K562 (cell line): Measurements from ENCODE around the gene AP3S1. TPM values are rescaled to one million over a fixed set of nuclear protein-coding genes. Genes with fewer than 3 reads are reported as not detected.

Experiments
- ATAC-seq: fragments of 200-7000 bp; cut with Tn5 transposase; 3 replicates; pipeline ENCODE4 v1.9.1; 2020; ENCODE audit warnings: moderate library complexity
- BruUV-seq: library from RNA; stranded (reverse); fragments of 400-500 nt; replicated peaks from 2 replicates; lab custom pipeline; 2021; lab: Mats Ljungman, UMichigan
- CTCF ChIA-PET: fragments of 300-600 bp; formaldehyde crosslinking; extraction: SDS; loops from one replicate; lab custom pipeline; 2021; ENCODE audit warnings: low intra/inter-chr PET ratio; lab: Yijun Ruan, JAX
- POLR2A ChIA-PET: fragments of 300-600, 350-650 bp; sonication (Branson Sonifier 250); formaldehyde crosslinking; extraction: SDS; loops from one replicate; lab custom pipeline; 2021; ENCODE audit warnings: antibody characterized with exemption, inconsistent platforms; lab: Yijun Ruan, JAX
- DNase-seq, 4 experiments: peaks; one replicate each; pipeline versions ENCODE4 v3.0.0 to v3.0.0-alpha.2; 2011 to 2018; ENCODE audit warnings: low spot score in 3 of 4, mixed read lengths in 3 of 4; ENCODE audit errors: extremely low read depth in 1 of 4
- FAIRE-seq: peaks from 2 replicates; lab custom pipeline; 2011; peaks lifted over from hg19 to GRCh38; lab: Jason Lieb, UNC
- H2AFZ ChIP-seq: 2 replicates; pipeline ENCODE4 v1.6.0; 2011; ENCODE audit warnings: low read depth, low read length, control low read depth, inconsistent platforms
- H3K27ac ChIP-seq: fragments of 200-600 bp; 3 replicates; pipeline ENCODE4 v1.8.0; 2011; ENCODE audit warnings: low read depth, mild to moderate bottlenecking, control low read depth, inconsistent platforms, low read length, moderate library complexity, mixed read lengths; ENCODE audit errors: extremely low read depth
- H3K27me3 ChIP-seq, 2 experiments: fragments of 300-600 bp in 1 of 2; 2 replicates in 1 of 2; 3 replicates in 1 of 2; pipeline versions ENCODE4 v1.6.0 to v1.8.0; 2011; ENCODE audit warnings: inconsistent platforms in 2 of 2, low read length in 2 of 2, mild to moderate bottlenecking in 1 of 2, mixed read lengths in 1 of 2, moderate library complexity in 1 of 2; ENCODE audit not compliant: control insufficient read depth in 2 of 2, insufficient read depth in 2 of 2
- H3K36me3 ChIP-seq: fragments of 300-600 bp; 3 replicates; pipeline ENCODE4 v1.8.0; 2011; ENCODE audit warnings: mild to moderate bottlenecking, low read length, inconsistent platforms; ENCODE audit not compliant: control insufficient read depth, insufficient read depth
- H3K4me1 ChIP-seq, 2 experiments: fragments of 200-600 bp in 1 of 2; replicated peaks in 1 of 2; 2 replicates in 1 of 2; 3 replicates in 1 of 2; pipeline versions ENCODE4 v1.5.1 to v1.8.0; 2011; ENCODE audit warnings: inconsistent platforms in 2 of 2, low read length in 2 of 2, mild to moderate bottlenecking in 1 of 2, mixed read lengths in 1 of 2, moderate library complexity in 1 of 2; ENCODE audit not compliant: control insufficient read depth in 2 of 2, insufficient read depth in 2 of 2
- H3K4me2 ChIP-seq: 2 replicates; pipeline ENCODE4 v1.6.1; 2011; ENCODE audit warnings: low read length, control low read depth, inconsistent platforms, mixed read lengths; ENCODE audit not compliant: insufficient read depth
- H3K4me3 ChIP-seq: fragments of 200-600 bp; sonication (generic), shearing (Covaris generic); 2 replicates; pipeline ENCODE4 v1.5.1; 2016; ENCODE audit warnings: control low read depth, inconsistent platforms
- H3K79me2 ChIP-seq: fragments of 200-600 bp; 3 replicates; pipeline ENCODE4 v1.8.0; 2011; ENCODE audit warnings: low read length, inconsistent platforms; ENCODE audit not compliant: control insufficient read depth, insufficient read depth
- H3K9ac ChIP-seq, 2 experiments: 2 replicates each; pipeline versions ENCODE4 v1.6.0 to v1.6.1; 2011; ENCODE audit warnings: low read depth in 2 of 2, low read length in 2 of 2, control low read depth in 1 of 2, inconsistent platforms in 1 of 2, mild to moderate bottlenecking in 1 of 2, mixed read lengths in 1 of 2; ENCODE audit not compliant: insufficient read depth in 1 of 2
- H3K9me1 ChIP-seq: one replicate; pipeline ENCODE4 v1.6.0; 2011; ENCODE audit warnings: inconsistent platforms, mild to moderate bottlenecking, low read length, moderate library complexity; ENCODE audit not compliant: control insufficient read depth, insufficient read depth
- H3K9me3 ChIP-seq: replicated peaks from 2 replicates; pipeline ENCODE4 v1.5.1; 2011; ENCODE audit warnings: low read depth, low read length, inconsistent platforms; ENCODE audit not compliant: control insufficient read depth, insufficient read depth
- H4K20me1 ChIP-seq: replicated peaks from 2 replicates; pipeline ENCODE4 v1.6.1; 2011; ENCODE audit warnings: low read length, inconsistent platforms, mixed read lengths; ENCODE audit not compliant: control insufficient read depth, insufficient read depth
- CC2D1A ChIP-seq: fragments of 450-650 bp; IDR thresholded peaks from 2 replicates; pipeline ENCODE4 v1.6.1; 2017; ENCODE audit warnings: mild to moderate bottlenecking
- ELF2 ChIP-seq: fragments of 250-450 bp; sonication (Bioruptor Pico); IDR thresholded peaks from 2 replicates; pipeline ENCODE4 v1.5.0; 2021; ENCODE audit warnings: mild to moderate bottlenecking
- FOXM1 ChIP-seq, 2 experiments: fragments of 450-650 bp in 1 of 2; sonication (generic) in 1 of 2; formaldehyde crosslinking in 1 of 2; IDR thresholded peaks; 2 replicates each; pipeline versions ENCODE4 v1.6.1 to v1.9.0; 2017 to 2022; ENCODE audit warnings: low read depth in 2 of 2, mild to moderate bottlenecking in 2 of 2, missing genetic modification reagents in 1 of 2, moderate library complexity in 1 of 2
- GATAD2B ChIP-seq: fragments of 450-650 bp; IDR thresholded peaks from 2 replicates; pipeline ENCODE4 v1.6.1; 2017; ENCODE audit warnings: mild to moderate bottlenecking, borderline replicate concordance
- NBN ChIP-seq: fragments of 450-650 bp; IDR thresholded peaks from 2 replicates; pipeline ENCODE4 v1.6.1; 2016; ENCODE audit warnings: low read depth, mild to moderate bottlenecking
- PCBP2 ChIP-seq: fragments of 200-400 bp; formaldehyde crosslinking; IDR thresholded peaks from 2 replicates; pipeline ENCODE4 v1.6.1; 2018; ENCODE audit warnings: low read length, low read depth, mild to moderate bottlenecking, moderate library complexity; ENCODE audit not compliant: poor library complexity, severe bottlenecking
- PTBP1 ChIP-seq: fragments of 200-400 bp; formaldehyde crosslinking; IDR thresholded peaks from 2 replicates; pipeline ENCODE4 v1.6.1; 2017; ENCODE audit warnings: low read depth, low read length
- SRSF3 ChIP-seq: fragments of 200-400 bp; formaldehyde crosslinking; IDR thresholded peaks from 2 replicates; pipeline ENCODE4 v1.6.1; 2016; ENCODE audit warnings: mild to moderate bottlenecking, low read length, moderate library complexity; ENCODE audit not compliant: insufficient read depth
- ZC3H11A ChIP-seq: IDR thresholded peaks from 2 replicates; pipeline ENCODE4 v1.6.1; 2012; ENCODE audit warnings: low read depth, low read length, improper control_type of control experiment
- ZNF436 ChIP-seq: fragments of 250-450, 450-650 bp; sonication (Bioruptor Pico); formaldehyde crosslinking; IDR thresholded peaks from 2 replicates; pipeline ENCODE4 v1.7.0; 2020; ENCODE audit warnings: mild to moderate bottlenecking
- ZNF445 ChIP-seq: fragments of 250-450 bp; sonication (Bioruptor Pico); IDR thresholded peaks from 2 replicates; pipeline ENCODE4 v1.4.0; 2020; ENCODE audit warnings: low read depth, mild to moderate bottlenecking, moderate library complexity
- ZNF778 ChIP-seq: fragments of 450-650 bp; formaldehyde crosslinking; IDR thresholded peaks from 2 replicates; pipeline ENCODE4 v1.4.0; 2020; ENCODE audit warnings: mild to moderate bottlenecking, moderate library complexity
- WGBS: fragments of 100-300 bp; shearing (Covaris generic); methylation state at CpG from one replicate; pipeline ENCODE4 v1.1.6; 2016; ENCODE audit warnings: low coverage, mixed read lengths; ENCODE audit not compliant: insufficient coverage; ENCODE audit errors: missing lambda C conversion rate; 5-methylcytosine and 5-hydroxymethylcytosine counted together
- in situ Hi-C: fragments of 300-500 bp; cut with MboI; formaldehyde crosslinking; loops from 4 replicates; pipeline ENCODE4 v1.15.0; 2018; ENCODE audit warnings: inconsistent platforms, mixed read lengths
- intact Hi-C: fragments of 100-400 bp; cut with micrococcal nuclease; formaldehyde crosslinking; loops from 2 replicates; pipeline ENCODE4 v1.14.2; 2022
- polyA plus RNA-seq, 8 experiments: library from polyadenylated mRNA; depleted of rRNA in 4 of 8; stranded (reverse) in 5 of 8; unstranded in 3 of 8; fragments of >200 nt; fragmentation: Nextera tagmentation in 2 of 8; fragmentation: Illumina TruSeq in 1 of 8; extraction: Ambion mirVana in 2 of 8; extraction: Trizol in 1 of 8; gene quantifications; 2 replicates each; pipeline versions ENCODE4 v1.2.1 to v1.2.3, GENCODE V29; 2011 to 2014; ENCODE audit warnings: inconsistent platforms in 1 of 8, missing spikeins in 1 of 8
- total RNA-seq, 7 experiments: library from RNA; depleted of rRNA in 6 of 7; stranded (reverse); fragments of >200 nt in 6 of 7; fragmentation: Illumina TruSeq in 2 of 7; extraction: Trizol in 2 of 7; gene quantifications; 2 replicates each; pipeline versions ENCODE4 v1.2.1 to v1.2.3, GENCODE V29; 2011 to 2021; ENCODE audit warnings: low replicate concordance in 1 of 7
- TF ChIP-seq, protein P1 (sequence below): fragments of 450-650 bp; IDR thresholded peaks from 2 replicates; pipeline ENCODE4 v1.6.1; 2016; ENCODE audit warnings: low read depth, mild to moderate bottlenecking, moderate library complexity
- TF ChIP-seq, protein P2 (sequence below): fragments of 250-450 bp; sonication (Bioruptor Pico); IDR thresholded peaks from 2 replicates; pipeline ENCODE4 v1.9.0; 2021; ENCODE audit warnings: mild to moderate bottlenecking
- TF ChIP-seq, protein P3 (sequence below): fragments of 250-450 bp; sonication (Bioruptor Pico); IDR thresholded peaks from 2 replicates; pipeline ENCODE4 v1.8.0; 2021; ENCODE audit warnings: borderline replicate concordance, mild to moderate bottlenecking, moderate library complexity; ENCODE audit not compliant: poor library complexity, severe bottlenecking
- TF ChIP-seq, protein P4 (sequence below): fragments of 250-450 bp; sonication (Bioruptor Pico); IDR thresholded peaks from 2 replicates; pipeline ENCODE4 v1.4.0; 2020; ENCODE audit warnings: mild to moderate bottlenecking
- TF ChIP-seq, protein P5 (sequence below): fragments of 450-650 bp; IDR thresholded peaks from 2 replicates; pipeline ENCODE4 v1.6.1; 2016; ENCODE audit warnings: missing biosample characterization, missing genetic modification characterization

The AP3S1 gene
- total and polyA plus RNA-seq, 9 of the 15 experiments (the other 6 are each of a cell fraction or from before 2014, with no cell fraction given) = 46.1 to 106 (median 67.3) TPM

DNA sequence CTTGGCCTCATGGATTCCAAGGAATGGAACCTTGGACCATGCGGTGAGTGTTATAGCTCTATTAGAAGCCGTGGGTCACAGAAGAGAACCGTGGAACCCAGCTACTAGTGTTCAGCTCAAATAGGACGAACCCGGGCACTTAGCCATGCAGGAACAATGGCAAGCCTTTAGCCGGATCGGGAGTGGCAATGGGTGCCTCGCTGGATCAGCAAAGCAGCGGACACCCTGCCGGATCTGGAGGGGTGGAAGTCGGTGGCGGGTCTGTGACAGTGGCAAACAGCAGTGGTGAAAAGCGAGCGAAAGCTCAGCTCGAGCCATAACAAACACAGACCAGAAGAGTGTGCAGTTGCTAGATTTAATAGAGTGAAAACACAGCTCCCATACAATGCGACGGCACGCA lies 22.9 kb upstream of the AP3S1 start (continued):
- no peak for TF ChIP-seq ZC3H11A
- TF ChIP-seq, protein P1, sequence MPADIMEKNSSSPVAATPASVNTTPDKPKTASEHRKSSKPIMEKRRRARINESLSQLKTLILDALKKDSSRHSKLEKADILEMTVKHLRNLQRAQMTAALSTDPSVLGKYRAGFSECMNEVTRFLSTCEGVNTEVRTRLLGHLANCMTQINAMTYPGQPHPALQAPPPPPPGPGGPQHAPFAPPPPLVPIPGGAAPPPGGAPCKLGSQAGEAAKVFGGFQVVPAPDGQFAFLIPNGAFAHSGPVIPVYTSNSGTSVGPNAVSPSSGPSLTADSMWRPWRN = no peak
- TF ChIP-seq FOXM1 (IDR thresholded peaks at IDR 0.05; ENCODE audit: low read depth) = no peak
- no peak for TF ChIP-seq FOXM1 (CRISPR knock-in tag; IDR thresholded peaks at IDR 0.05; ENCODE audit: low read depth)
- no peak for TF ChIP-seq PTBP1

DNA sequence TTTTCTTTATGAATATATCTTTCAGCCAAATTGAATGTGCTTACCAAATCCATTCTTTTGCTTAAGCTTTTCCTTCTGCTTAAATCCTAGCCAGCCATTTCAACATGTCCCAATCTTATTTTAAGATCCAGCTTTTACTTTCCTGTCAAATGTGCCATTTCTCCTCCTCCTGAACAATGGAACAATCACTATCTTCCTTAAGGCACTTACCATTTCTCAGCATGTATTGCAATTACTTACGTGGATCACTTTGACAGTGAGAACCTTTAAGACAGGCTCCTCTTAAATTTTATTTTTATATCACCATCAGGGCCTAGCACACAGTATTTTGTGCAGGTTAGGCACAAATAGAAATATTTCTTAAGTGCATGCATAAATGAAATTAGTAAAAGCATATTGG lies 20.9 kb upstream of the AP3S1 start:
- ChIA-PET POLR2A (no interaction called here), CTCF (no interaction called here)
- Histone ChIP-seq H3K9me3 (peaks cover 4% of the 10 kb centered on the region; the same call in 1 of the 2 replicates), H3K79me2 (no peaks in the 10 kb centered on the region), H3K4me1 (no peaks in the 10 kb centered on the region; a peak in 1 of 5 replicates), H3K9me1 (no peaks in the 10 kb centered on the region), H3K27ac (no peak overlapping the region), H4K20me1 (no peaks in the 10 kb centered on the region), H2AFZ (no peak overlapping the region), H3K4me3 (no peak overlapping the region), H3K36me3 (no peaks in the 10 kb centered on the region), H3K9ac (no peak overlapping the region), H3K4me2 (no peak overlapping the region), H3K27me3 (peaks cover 9 to 18% of the 10 kb centered on the region in 2 experiments; a peak in 4 of 5 replicates)
- intact Hi-C loops = no loop called here
- 0% methylated on average over 1 of the region's 1 CpG for WGBS
- no TSS peak for BruUV-seq
- FAIRE-seq (no peak), DNase-seq (no peak), ATAC-seq (no peak)
- in situ Hi-C loops = no loop called here
- no peak for TF ChIP-seq ZNF436
- TF ChIP-seq, protein P2, sequence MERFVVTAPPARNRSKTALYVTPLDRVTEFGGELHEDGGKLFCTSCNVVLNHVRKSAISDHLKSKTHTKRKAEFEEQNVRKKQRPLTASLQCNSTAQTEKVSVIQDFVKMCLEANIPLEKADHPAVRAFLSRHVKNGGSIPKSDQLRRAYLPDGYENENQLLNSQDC (CRISPR knock-in tag) = no peak
- TF ChIP-seq, protein P3, sequence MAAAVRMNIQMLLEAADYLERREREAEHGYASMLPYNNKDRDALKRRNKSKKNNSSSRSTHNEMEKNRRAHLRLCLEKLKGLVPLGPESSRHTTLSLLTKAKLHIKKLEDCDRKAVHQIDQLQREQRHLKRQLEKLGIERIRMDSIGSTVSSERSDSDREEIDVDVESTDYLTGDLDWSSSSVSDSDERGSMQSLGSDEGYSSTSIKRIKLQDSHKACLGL = no peak
- TF ChIP-seq, protein P4, sequence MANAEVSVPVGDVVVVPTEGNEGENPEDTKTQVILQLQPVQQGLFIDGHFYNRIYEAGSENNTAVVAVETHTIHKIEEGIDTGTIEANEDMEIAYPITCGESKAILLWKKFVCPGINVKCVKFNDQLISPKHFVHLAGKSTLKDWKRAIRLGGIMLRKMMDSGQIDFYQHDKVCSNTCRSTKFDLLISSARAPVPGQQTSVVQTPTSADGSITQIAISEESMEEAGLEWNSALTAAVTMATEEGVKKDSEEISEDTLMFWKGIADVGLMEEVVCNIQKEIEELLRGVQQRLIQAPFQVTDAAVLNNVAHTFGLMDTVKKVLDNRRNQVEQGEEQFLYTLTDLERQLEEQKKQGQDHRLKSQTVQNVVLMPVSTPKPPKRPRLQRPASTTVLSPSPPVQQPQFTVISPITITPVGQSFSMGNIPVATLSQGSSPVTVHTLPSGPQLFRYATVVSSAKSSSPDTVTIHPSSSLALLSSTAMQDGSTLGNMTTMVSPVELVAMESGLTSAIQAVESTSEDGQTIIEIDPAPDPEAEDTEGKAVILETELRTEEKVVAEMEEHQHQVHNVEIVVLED (CRISPR knock-in tag) = no peak
- TF ChIP-seq, protein P5, sequence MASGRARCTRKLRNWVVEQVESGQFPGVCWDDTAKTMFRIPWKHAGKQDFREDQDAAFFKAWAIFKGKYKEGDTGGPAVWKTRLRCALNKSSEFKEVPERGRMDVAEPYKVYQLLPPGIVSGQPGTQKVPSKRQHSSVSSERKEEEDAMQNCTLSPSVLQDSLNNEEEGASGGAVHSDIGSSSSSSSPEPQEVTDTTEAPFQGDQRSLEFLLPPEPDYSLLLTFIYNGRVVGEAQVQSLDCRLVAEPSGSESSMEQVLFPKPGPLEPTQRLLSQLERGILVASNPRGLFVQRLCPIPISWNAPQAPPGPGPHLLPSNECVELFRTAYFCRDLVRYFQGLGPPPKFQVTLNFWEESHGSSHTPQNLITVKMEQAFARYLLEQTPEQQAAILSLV (tag) = no peak
- no peak for TF ChIP-seq SRSF3
- no peak for TF ChIP-seq CC2D1A
- no peak for TF ChIP-seq ZNF778 (CRISPR knock-in tag)
- no peak for TF ChIP-seq PCBP2
- no peak for TF ChIP-seq GATAD2B
- no peak for TF ChIP-seq NBN
- no peak for TF ChIP-seq ELF2 (CRISPR knock-in tag)
- no peak for TF ChIP-seq ZNF445 (CRISPR knock-in tag)
